ENCODE measurements around the gene ZNF281.

The ZNF281 gene

DNA sequence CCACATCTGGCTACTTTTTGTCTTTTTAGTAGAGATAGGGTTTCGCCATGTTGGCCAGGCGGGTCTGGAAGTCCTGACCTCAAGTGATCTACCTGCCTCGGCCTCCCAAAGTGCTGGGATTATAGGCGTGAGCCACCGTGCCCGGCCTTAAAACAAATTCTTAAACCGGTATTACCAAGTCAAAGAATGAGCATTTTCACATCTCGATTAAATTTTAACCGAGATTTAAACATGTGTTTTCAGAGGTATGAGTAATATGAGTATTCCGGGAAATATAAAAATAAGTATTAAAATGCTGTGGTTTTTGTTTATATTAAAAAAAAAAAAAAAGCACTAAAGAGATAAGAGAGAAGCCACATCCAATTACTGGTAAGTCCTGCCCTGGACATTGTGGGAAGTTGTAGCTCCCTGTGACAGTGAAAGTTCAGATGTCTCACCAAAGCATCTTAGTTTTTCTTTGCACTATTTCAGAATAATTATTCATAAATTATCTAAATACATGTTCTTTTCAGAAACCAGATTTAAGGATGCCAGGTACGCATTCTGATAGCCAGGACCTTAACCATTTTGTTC, 24.9 kb downstream of the ZNF281 start:
- no peak for DNase-seq

DNA sequence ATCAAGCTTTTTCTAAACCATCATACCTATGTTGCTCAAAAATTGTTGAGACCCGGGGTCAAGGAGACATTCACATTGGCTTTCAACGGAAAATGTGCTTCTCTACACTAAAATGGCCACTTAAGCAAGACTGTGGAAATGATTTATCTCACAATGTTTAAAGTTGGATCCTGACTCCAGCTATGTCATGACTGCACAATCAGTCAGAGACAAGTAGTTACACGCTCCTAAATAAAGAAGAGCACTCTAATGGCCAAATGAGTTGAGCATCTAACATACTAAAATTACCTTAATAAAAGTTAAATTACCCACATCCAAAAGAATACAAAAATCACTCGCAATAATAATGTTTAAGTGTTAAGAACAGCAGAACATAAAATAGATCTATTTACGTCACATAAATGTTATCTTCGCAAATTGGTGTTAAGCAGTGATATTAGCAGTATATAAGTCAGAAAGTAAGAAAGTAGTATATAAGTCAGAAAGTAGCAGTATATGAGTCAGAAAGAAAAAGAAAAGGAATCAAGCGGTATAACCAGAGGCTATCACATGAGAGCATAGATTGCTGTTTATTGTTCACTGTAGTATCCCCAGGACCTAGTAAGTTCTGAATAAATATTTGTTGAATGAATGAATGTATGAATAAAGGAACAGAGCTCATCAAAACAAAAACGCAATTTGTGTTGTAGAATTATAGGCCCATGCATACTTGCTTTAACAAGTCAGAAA, 28.4 kb downstream of the ZNF281 start:
- no peak for DNase-seq

DNA sequence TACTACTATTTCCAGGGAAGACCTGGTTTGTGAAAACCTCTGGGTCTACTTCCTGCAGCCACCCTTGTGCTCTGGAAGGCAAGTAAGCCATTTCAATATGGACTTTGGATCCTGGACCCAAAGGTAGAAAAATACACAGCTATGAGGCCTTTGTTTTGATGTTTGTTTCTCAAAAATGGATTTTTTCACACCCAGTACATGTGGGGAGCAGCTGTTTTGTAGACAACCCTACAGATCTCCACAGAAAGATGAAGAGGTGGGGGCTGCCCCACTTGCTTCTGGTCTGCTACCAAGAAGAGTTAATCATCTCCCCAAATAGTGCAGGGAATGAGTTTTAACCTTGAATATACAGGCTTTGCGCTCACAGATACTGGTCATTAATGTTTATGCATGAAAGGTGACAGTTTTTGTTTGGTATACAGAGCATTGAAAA, 29.2 kb downstream of the ZNF281 start:
- DNase-seq, result no peak

DNA sequence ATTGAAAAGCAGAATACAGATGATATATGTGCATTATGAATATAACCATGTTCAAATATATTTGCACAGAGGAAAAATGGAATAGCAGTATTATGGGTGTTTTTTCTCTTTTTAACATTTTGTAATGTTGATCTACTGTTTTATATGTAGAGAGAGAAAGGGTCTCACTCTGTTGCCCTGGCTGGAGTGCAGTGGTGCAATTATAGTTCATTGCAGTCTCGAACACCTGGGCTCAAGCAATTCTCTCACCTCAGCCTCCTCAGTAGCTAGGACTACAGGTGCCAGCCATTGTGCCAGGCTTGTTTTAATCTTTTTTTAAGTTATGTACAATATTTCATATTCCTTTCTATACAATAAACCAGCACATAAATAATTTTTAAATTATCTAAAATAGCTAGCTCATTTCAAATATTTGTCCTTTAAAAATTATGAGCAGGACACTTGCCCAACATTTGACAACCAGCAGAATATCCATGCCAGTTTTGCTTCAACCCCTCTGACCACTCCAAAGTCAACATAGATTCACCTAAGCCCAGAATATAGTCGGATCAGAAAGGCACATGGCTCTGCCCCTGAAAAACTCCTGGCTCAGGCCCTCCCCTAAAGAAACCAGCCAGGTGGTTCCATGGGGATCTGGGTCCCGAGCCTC, 29.8 kb downstream of the ZNF281 start:
- DNase-seq, result no peak

DNA sequence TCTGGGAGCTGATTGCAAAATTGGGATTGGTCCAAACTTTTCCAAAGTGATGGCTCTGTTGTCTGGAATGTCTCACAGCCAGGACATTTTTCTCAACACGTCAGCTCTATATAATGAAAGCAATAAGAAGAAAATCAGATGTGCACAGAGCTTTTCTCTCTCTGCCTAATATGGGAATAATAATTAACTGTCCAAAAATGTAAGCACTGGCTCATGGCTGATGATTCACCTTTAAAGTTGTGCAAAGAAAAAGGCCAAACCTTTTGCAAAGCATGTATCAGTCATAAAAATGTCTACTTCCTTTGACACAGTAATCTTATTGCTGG, 30.4 kb downstream of the ZNF281 start:
- DNase-seq, result no peak

DNA sequence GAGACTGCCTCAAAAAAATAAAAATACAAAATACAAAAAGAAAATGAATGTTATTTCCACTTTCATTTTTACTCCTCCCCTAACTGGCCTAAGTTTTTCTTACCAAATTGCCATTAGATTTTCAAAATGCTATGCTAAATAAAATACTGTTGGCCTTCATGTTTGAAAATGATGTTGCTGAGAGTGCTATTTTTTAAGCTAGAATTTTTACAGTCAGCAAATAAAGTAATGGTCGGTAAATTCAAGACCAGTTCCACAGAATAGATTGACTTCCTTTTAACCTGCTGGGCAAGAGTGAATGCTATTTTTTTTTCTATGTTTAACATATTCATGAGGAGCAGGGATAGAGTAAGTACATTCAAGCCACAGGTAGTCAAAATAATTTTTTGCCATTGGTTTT, 31.7 kb downstream of the ZNF281 start:
- no peak for DNase-seq

DNA sequence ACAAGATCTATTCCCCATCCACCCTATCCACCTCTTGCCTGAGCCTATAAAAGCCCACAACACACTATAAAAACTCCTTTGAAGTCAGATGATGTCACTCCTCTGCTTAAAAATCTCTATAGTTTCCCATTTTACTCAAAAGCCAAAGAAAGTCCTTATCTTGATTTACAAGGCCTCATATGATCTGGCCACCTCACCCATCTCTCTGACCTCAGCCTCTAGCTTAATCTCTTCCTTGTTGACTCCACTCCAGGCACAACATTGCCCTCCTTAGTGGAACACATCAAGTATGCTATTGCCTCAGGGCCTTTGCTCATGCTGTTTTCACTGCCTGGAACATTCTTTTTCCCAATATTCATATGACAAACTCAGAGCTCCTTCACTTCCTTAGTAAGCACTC, 33.3 kb downstream of the ZNF281 start:
- DNase-seq, result no peak

DNA sequence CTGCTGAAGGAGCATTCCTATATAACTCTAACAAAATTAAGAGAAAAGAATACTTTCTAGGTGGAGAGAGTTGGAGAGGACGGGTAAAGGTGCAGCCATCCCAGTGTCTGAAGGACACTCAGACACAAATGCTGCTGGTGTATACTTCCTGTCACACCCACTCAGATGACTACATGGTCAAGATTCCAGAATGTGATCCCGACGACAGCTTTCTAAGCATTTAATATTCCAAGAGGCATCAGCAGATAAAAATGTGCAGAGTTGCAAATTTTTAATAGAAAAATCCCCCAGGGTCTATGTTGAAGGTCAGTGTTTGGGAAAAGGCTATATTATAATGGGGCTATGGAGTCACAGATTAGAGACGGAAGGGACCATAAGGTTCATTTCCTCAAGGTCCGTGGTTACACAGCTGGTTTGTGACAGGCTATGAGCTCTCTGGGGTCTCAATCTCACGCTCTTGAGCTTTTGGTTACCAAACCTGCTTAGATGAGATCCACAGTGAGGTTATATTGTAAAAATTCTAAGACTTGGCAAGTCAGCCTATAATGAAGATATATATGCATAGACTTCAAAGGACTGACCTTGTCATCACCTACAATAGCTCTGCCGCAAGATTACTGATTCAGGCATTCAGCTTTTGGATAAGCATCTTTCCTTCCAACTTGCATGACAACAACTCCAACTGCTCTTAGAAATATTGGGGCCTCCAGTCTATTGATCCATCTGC, 35.1 kb downstream of the ZNF281 start:
- DNase-seq, result no peak

DNA sequence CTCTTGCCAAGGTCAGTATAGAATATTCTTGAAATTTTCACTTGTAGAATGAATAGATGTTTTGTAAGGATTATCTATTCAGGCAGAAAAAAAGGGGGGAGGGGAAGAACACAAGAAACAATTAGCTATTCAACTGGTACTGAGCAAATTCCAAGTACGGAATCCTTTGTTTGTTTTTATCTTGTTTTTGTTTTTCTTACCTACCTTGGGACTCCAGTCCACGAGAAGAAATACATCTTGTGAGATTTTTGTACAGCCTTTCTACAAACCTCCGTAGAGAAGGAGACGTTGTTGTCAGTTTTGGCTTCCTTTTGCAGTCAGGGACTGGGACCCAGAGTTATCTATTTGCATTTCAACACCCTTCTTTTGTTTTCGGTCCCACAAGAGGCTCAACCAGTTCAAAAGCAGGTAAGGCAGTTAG, 36.0 kb downstream of the ZNF281 start:
- no peak for DNase-seq

DNA sequence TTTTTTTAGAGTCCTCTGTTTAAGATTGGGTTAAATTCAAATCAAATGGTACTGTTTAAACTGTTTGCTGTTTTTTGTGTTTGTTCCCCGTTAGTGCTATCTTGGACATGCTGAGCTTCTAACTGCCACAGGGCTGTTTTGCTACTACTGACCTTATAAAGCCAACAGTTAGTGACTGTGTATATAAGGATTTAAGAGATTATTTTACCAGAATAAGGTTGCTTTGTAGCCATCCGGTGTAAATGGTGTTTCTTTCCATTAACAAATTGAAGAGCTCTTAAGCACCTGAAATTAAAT, 37.0 kb downstream of the ZNF281 start:
- no peak for DNase-seq

DNA sequence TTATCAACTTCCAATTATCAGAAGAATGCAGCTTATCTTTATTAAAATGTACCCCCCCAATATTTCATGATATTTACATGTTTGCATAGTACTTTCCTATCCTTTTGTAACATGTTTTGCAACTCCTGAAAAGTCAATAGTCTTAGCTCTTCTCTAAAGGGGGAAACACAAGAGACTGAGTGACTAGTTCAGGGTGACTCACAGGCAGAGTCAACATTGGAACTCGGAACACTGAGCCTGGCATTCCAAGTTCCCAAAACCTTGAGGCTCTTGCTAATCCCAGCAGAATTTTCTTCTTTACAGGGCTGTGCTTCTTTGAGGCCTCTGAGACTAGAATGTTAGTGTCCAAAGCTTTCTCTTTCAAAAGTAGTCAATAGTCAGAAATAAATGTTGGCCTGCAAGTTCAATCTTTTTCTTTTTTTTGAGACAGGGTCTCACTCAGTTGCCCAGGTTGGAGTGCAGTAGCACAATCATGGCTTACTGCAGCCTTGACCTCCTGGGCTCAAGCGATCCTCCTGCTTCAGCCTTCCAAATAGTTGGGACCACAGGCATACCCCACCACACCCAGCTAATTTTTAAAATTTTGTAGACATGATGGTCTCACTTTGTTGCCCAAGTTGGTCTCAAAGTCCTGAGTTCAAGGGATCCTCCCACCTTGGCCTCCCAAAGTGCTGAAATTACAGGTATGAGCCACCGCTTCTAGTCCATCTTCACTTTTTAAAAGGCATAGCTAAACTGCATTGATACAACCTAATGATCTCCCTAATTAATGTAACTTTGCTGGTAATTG, 37.5 kb downstream of the ZNF281 start:
- no peak for DNase-seq

DNA sequence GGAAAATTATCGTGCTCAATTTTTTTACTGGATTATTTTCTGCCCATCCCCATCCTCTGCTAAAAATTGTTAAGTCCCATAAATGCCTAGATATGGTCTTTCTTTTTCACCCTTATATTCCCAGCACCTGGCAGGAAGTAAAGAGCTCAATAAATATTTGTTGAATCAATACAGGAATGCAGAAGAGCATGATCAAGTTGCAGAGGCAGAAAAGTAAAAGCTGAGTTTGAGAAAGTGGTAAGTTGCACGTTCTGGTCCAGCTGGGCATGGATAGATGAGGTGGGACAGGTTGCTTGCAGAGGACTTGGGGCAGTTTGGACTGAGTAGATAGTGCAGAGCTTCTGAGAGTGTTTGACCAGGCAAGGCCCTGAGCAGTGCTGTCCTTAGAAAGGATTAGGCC, 40.1 kb downstream of the ZNF281 start:
- no peak for DNase-seq

DNA sequence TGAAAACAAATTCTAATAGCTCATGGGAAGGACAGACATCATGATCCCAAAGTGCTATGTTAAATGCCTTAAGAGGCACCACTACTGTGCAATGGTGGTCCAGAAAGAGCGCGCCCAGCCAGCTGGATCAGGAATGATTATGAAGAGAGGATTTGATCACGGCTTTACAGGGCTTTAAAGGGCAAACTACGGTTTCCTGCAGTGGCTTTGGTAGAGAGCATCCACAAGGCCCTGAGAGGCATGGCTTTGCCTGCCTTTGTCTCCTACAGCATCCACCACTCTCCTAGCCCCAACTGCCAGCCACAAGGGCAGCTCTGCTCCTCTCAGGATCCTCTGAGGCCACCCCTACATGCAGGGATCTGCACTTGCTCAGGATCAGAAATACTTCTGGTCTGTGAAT, 40.7 kb downstream of the ZNF281 start:
- no peak for DNase-seq

DNA sequence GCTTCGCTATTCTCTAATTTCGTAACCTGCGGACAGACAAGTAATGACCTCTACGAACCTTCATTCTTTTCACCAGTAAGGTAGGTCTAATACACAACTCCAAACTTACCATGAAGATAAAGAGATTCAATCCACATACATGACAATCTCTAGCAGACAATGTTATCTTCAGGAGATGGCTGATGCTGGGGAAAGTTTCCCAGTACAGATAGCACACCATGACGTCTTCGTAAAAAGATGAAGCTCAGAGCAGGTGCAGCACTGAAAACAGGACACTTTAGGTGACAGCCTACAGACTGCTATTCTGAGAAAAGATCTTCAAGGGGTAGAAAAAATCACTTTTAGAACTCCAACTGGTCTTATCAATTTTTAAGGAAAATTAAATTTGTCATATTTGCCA, 41.3 kb downstream of the ZNF281 start:
- DNase-seq, result no peak

DNA sequence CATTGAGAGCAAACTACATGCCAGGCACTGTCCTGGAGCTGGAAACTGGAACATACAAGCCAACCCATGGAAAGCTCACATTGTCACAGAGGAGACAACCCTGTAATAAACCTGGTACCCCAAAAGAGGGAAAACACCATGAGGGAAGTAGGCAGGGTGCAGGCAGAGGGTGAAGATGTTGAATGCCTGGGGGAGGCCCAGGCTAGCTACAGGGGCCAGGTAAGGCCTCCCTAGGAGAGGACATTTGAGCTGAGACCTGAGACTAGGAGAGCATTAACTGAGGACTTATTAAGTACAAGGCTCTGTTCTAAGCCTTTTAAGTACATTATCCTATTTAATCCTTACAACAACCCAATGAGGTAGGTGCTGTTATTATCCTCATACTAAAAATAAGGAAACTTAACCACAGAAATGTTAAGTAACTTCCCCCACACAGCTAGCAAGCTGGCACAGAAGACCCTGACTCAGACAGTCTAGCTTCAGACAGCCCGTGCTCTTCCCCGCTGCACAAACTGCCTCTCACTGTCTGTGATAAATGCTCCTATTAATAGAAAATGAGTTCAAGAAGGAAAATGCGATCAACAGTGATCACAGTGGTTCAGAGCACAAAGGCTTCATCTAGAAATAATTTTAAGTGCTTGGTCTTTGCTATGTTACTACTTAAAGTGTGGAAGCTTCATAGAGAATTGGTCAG, 41.8 kb downstream of the ZNF281 start:
- DNase-seq, result peak; percentile 28

DNA sequence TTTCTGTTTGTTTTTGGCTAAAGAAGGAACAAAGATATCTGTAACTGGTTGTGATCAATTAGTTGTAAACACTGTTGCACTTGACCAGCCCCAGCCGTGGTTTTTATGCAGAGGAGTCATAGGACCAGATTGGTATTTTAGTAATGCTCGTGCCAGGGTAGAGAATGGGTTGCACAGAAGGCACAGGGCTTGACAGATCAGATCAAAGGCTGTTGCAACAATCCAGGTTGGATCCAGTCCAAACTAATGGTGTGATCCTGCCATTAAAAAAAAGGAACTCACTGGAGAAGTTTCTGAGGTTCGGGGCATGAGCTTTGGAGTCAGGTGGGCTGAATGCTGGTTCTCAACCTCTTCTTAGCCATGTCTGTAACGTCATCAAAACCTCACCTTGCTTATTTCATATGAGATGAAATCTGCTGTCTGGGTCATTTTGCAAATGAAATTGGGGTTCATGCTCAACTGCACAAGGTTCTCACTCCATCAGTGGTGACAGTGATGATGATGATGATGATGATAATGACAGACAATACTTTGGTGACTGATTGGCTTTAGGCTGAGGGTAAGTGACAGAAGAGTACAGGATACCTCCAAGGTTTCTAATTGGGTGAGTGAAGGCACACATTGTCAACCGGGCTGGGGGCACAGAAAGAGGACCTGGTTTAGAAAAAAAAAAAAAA, 43.1 kb downstream of the ZNF281 start:
- no peak for DNase-seq

DNA sequence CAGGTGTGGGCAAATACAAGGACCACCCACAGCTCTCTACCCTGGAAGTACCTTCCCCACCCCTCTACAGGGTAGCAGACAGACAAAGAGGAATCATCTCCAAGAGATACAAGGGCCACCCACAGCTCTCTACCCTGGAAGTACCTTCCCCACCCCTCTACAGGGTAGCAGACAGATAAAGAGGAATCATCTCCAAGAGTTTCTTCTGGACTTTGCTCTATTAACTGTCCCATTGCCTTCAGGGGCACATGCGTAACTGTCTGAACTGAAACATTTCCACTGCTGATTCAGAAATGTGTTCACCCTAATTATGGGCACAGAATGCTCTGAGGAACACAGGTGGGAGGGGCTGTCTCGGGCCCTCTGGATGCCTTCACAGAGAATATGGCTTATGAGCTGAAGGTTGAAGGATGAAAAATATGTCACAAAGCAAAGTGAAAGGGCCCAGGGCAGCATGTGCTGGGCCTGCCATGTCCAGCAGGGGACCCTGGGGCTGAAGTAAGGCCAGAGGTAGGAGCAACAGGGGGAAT, 43.9 kb downstream of the ZNF281 start:
- no peak for DNase-seq

DNA sequence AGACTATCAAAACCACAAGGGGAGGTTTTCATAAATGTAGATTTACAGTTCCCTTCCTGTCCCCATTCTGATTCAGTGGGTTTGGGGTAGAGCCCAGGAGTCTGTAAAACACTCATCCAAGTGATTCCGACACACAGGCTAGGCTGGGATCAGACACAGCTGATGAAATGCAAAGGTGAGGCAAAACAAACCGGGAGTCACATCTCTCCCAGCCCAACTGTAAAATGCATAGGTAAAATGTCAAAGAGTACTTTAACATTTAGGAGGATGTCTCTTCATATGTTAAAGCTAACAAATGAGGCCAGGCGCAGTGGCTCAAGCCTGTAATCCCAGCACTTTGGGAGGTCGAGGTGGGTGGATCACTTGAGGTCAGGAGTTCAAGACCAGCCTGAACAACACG, 45.0 kb downstream of the ZNF281 start:
- no peak for DNase-seq

DNA sequence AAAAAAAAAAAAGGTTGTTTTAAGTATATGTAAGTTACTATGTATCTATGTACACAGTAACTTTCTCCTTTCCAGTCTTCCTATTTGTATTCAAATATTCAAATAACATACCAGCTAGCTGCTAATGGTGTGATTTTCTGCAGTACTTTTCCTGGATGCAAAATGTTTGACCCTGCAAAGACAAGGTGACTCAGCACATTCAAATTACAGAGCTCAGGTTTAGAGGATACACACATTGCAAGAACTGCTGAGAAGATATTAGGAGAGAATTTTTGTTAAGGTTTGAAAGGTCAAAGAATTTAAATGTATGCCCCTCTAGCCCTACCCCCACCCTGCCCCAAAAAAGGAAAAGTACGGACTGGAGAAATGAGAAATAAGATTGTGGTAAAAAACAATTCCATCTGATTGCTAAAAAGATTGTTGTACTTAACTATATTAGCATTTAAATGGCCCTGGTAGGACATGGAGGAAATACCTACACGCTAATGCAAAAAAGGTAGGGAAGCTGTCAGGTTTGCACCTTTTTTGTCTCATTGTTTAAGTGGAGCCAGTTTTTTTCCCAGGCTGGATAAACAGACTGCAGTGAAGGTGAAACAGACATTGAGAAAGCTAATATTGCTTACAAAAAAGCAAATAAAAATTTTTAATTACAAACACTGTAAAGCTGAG, 45.6 kb downstream of the ZNF281 start:
- no peak for DNase-seq

DNA sequence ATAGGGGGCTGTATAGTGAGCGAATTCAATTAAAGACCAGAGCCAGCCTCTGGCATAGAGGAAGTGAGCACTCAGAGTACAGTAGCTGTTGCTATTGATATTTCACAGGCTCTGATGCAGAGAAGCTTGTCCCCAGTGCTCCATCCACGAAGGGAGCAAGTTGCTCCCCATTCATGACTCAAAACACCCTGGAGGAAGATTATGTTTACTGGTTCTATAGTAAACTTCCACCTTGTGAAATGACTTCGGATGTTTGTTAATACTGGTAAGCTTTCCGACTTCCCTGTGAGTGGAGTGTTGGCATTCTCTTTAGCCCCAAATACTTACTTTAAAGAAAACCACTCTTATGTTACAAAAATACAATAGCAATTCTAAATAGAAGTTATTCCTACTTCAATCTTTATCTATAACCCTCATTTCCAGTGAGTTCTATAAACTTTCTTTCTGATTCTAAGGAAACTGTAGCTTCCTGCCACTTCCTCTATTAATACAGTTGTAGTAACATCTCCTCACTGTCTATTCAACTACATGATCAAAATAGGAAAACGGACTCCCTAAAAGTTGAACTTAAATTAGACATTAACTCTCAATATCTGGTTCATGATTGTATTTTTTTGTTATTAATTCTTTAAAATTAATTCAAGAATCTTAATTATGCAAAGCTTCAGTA, 46.4 kb downstream of the ZNF281 start:
- no peak for DNase-seq

DNA sequence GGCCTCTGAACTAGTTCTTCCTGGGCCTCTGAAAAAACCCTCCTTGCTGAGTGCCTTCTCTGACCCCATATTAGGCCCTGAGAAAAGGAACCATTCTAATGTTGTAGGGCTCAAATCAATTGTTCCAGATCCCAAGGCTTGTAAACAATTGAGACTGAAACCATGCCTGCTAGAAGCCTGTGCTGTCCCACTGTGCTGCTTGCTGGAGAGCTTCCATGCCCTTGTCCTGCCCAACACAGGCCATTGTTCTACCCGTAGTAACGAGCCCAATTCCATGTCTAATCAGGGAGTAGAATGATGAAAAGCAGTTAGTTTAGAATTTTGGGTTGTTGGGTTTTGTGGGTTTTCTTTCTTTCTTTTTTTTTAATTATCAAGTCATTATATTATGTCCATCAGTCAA, 47.4 kb downstream of the ZNF281 start:
- DNase-seq, result no peak

Measured in GF-D8 (cell line).